DMS53 treated with DMSO at 0.1 percent for 48 hours (cell line): ENCODE results near the gene ARHGAP33.

ENCODE experiments used
- DNase-seq: peaks from one replicate; lab custom pipeline; 2025; ENCODE audit not compliant: unreplicated experiment; lab: John Stamatoyannopoulos, UW

ARHGAP33 gene

DNA sequence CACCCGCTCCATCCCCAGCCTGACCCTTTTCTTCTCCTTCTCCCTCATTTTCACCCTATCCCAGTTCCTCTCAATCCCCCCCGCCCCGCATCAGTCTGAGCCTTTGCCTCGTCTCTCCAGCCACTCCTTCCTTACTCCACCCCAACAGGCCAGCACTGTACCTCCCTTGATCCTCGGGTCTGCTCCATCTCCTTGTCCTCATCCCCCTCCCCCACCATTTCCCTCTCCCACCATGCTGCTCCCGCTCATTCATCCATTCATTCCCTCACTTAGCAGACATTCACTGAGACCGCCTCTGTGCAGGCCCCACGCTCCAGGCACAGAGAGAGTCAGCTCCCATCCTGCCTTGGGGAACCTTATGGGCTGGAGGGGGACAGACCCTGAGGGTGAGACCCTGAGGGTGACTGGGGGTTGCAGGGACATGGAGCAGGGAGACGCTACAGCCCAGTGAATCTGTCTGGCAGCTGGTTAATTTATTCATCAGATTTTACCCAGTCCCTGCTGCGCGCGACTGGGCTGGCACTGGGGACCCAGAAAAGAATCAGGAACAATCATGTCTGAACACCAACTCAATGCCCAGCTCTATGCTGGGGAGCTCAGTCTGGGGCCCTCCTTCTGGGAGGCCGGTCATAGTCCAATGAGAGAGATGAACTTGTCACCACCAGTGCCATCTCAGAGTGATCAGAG lies 881 bp downstream of the ARHGAP33 start:
- DNase-seq, result no peak

DNA sequence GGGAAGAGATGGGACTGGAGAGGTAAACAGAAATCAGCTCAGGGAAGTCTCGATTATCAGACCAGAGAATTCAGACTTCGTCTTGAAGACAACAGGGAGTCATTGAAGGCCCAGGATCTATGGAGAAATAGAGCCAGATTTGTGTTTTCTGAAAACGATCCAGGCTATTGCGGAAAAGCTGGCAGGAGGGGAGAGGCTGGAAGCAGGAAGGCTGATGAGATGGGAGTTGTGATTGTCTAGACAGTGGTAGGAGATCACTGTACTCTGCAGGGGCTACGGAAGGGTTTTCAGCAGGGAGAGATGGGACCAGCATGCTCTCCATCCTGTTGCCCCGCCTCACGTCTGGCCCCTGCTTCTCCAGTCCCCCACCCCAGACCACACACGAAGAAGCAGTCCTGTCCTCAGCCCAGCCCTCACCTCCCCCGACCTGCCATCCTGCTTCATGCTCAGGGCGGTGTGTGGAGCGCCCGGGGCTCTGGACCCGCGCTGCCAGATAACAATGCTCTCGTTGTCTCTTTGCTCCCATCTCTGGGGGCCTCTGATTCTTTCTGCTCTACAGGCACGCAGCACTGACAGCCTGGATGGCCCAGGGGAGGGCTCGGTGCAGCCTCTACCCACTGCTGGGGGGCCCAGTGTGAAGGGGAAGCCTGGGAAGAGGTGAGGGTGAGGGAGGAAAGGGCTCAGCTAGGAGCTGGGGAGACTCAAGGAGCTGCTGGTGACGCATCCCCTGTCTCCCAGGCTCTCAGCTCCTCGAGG lies 1.9 kb downstream of the ARHGAP33 start:
- DNase-seq, result no peak

DNA sequence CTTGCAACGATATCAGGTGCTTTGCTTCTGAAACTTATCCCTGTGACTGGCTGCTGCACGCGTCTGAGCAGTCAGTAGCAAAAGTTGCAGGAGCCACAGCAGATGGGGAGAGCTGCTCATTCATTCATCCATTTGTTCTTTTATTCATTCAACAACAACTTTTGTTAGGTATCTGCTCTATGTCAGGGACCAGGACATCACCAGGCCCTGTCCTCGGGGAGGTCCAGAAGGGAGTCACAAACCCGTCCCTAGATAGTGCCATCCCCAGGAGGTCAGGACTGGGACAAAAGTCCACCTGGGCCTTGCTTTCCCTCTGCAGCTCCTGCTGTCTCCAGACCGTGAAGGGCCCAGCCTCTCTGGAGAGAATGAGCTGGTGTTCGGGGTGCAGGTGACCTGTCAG lies 2.6 kb downstream of the ARHGAP33 start:
- DNase-seq, result no peak

DNA sequence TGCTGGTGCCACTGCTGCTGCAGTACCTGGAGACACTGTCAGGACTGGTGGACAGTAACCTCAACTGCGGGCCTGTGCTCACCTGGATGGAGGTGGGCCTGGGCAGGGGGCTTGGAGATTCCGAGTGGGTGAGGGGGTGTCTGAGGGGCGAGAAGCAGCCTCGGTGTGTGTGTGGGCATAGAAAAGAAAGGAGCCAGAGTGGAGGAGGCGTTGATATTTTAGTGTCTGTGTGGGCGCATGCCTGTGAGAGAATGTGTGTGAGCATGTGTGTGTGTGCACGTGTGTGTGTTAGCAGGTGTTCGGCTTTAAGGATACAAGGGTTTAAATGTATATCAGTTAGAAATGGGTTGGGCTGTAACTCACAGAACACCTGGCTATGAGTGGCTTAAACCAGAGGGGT lies 3.7 kb downstream of the ARHGAP33 start:
- DNase-seq, result no peak

DNA sequence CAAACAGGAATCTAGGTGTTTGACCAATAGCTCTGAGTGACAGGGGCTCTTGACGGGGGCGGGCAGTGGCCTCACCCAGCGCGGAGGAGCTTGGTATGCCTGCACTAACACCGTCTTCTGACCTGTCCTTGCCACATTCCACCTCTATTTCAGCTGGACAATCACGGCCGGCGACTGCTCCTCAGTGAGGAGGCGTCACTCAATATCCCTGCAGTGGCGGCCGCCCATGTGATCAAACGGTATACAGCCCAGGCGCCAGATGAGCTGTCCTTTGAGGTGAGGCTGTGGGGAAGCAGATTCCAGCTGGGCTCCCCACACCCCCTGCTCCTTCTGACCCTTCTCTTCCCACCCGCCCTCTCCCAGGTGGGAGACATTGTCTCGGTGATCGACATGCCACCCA lies 4.7 kb downstream of the ARHGAP33 start:
- no peak for DNase-seq

DNA sequence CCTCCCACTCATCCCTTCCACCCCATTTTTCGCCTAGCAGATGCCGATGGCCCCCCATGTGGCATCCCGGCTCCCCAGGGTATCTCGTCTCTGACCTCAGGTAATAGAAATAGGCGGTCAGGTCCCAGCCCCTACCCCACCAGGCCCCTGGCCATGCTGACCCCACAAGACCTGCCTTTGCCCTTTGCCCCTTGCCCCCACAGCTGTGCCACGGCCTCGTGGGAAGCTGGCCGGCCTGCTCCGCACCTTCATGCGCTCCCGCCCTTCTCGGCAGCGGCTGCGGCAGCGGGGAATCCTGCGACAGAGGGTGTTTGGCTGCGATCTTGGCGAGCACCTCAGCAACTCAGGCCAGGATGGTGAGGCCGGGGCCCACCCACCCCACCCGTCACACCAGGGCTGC lies 5.4 kb downstream of the ARHGAP33 start:
- no peak for DNase-seq

DNA sequence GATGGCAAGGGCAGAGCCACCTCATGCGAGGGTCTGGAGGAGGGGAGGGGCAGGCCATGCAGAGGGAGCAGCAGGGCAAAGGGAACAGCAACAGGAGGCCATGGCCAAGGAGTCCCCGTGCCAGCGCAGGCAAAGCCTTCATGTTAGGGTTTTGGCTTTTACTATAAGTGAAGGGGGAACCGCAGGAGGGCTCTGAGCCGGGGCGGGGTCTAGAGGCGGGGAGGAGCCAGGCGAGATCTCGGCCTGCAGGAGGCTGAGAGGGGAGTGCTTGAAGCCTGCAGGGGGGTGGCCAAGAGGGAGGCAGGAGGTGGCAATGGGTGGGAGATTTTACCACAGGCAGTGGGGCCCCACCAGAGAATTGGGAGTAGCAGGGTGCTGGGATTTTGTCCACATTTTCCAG lies 6.3 kb downstream of the ARHGAP33 start:
- no peak for DNase-seq

DNA sequence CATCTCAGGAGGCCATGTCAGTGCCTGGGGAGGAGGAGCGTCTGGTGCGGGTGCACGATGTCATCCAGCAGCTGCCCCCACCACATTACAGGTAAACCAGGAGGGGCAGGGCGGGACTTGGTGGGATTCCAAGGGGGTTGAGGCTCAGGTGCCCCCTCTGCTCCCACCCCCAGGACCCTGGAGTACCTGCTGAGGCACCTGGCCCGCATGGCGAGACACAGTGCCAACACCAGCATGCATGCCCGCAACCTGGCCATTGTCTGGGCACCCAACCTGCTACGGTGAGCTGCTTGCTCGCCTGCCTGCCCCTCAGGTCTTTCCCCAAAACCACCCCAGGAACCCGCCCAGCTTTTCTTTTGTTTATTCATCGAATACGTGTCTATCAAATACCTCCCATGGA lies 7.2 kb downstream of the ARHGAP33 start:
- no peak for DNase-seq

DNA sequence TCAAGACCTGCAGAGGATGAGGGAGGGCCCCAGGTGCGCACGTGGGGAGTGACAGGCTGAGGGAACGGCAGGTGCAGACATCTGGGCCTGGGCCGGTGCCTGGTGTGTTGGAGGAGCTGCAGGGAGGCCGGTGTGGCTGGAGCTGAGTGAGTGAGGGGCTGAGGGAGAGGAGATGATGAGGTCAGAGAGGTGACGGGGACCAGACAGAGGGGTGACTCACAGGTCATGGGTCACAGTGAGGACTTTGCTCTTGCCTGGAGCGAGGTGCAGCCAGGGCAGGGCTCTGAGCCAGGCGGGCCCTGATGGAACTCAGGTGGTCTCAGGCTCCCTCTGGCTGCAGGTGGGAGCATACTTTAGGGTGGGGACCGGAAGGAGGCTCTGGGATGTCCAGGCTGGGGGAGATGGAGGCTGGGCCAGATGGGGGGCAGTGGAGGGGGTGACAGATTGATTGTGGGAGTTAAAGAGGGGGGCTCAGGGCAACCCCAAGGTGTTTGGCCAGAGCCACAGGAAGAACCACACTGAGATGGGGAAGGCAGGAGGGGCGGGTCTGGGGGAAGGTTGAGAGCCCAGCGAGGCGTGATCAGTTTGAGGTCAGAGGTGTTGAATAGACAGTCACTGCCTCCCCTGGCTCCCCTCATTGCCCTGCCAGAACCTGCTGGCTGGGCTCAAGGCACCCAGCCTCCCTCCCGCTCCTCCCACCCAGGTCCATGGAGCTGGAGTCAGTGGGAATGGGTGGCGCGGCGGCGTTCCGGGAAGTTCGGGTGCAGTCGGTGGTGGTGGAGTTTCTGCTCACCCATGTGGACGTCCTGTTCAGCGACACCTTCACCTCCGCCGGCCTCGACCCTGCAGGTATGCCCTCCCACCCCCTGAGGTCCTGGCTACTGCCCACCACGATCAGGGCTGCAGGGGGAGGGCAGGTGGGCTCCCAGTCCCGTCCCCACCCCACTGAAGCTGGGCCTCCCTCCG lies 8.4 kb downstream of the ARHGAP33 start:
- DNase-seq, result no peak

DNA sequence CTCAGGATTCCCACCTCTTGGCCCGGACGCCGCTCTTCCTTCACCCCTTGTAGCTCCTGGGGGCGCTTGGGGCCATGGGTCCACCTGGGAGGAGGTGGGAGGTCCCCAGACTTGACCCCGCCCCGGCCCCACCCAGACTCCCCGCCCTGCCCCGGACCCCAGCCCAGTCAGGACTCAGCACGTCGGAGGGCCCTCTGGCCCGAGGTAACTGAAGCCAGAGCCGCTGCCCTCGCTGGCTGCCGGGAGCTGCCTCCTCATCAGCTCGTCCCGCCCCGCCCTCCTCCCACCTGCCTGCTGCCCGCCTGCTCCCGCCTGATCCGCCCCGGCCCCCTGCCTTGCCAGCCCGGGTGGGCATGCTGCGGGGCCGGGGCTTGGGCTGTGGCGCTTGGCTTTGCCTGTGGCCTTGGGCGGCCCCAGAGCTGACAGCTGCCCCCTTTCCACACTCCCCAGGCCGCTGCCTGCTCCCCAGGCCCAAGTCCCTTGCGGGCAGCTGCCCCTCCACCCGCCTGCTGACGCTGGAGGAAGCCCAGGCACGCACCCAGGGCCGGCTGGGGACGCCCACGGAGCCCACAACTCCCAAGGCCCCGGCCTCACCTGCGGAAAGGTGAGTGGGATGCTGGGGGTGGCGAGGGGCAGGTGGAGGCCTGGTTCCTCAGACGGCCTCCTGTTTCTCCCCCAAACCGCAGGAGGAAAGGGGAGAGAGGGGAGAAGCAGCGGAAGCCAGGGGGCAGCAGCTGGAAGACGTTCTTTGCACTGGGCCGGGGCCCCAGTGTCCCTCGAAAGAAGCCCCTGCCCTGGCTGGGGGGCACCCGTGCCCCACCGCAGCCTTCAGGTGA lies 9.4 kb downstream of the ARHGAP33 start:
- no peak for DNase-seq

DNA sequence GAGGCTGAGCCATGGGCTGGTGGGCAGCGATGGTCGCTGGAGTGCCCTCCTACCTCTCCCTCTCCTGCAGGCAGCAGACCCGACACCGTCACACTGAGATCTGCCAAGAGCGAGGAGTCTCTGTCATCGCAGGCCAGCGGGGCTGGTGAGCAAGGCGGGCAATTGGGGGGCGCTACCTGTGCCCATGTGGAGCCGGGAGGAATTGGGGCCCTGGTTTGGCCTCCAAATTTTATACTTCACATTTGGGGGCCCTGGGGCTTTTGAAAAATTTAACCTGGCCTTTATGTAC lies 9.9 kb downstream of the ARHGAP33 start:
- DNase-seq, result no peak

DNA sequence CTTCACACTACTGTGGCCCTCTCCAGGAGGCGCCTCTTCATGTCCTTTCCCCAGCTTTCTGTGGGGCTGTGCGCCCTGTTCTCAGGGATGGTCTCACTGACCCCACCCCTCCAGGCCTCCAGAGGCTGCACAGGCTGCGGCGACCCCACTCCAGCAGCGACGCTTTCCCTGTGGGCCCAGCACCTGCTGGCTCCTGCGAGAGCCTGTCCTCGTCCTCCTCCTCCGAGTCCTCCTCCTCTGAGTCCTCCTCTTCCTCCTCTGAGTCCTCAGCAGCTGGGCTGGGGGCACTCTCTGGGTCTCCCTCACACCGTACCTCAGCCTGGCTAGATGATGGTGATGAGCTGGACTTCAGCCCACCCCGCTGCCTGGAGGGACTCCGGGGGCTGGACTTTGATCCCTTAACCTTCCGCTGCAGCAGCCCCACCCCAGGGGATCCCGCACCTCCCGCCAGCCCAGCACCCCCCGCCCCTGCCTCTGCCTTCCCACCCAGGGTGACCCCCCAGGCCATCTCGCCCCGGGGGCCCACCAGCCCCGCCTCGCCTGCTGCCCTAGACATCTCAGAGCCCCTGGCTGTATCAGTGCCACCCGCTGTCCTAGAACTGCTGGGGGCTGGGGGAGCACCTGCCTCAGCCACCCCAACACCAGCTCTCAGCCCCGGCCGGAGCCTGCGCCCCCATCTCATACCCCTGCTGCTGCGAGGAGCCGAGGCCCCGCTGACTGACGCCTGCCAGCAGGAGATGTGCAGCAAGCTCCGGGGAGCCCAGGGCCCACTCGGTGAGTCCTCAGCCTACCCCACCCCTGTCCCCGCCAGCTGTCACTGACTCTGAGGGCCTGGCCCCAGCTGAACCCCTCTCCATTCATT lies 11.2 kb downstream of the ARHGAP33 start:
- DNase-seq, result no peak

DNA sequence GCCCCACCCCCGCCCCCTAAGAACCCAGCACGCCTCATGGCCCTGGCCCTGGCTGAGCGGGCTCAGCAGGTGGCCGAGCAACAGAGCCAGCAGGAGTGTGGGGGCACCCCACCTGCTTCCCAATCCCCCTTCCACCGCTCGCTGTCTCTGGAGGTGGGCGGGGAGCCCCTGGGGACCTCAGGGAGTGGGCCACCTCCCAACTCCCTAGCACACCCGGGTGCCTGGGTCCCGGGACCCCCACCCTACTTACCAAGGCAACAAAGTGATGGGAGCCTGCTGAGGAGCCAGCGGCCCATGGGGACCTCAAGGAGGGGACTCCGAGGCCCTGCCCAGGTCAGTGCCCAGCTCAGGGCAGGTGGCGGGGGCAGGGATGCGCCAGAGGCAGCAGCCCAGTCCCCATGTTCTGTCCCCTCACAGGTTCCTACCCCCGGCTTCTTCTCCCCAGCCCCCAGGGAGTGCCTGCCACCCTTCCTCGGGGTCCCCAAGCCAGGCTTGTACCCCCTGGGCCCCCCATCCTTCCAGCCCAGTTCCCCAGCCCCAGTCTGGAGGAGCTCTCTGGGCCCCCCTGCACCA lies 11.9 kb downstream of the ARHGAP33 start:
- no peak for DNase-seq

DNA sequence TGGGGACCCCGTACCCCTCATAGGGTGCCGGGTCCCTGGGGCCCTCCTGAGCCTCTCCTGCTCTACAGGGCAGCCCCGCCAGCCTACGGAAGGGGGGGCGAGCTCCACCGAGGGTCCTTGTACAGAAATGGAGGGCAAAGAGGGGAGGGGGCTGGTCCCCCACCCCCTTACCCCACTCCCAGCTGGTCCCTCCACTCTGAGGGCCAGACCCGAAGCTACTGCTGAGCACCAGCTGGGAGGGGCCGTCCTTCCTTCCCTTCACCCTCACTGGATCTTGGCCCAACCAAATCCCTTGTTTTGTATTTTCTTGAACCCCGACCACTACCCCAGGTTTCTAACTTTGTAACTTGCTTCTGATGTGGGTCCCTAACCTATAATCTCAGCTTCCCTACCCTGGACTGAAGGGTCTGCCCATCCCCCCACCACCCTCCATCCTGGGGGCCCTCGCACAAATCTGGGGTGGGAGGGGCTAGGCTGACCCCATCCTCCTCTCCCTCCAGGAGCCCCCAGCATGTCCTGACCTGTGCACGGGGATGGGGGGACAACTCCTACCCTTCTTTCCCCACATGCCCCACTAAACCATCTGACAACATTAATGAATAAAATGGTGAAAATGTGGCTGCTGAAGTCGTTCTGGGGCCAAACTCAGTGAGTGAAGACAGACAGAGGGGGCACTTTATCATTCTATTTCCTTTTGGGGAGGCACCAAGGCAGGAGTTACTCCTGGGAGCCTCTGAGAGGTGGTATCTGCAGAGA lies 13.0 kb downstream of the ARHGAP33 start:
- no peak for DNase-seq

DNA sequence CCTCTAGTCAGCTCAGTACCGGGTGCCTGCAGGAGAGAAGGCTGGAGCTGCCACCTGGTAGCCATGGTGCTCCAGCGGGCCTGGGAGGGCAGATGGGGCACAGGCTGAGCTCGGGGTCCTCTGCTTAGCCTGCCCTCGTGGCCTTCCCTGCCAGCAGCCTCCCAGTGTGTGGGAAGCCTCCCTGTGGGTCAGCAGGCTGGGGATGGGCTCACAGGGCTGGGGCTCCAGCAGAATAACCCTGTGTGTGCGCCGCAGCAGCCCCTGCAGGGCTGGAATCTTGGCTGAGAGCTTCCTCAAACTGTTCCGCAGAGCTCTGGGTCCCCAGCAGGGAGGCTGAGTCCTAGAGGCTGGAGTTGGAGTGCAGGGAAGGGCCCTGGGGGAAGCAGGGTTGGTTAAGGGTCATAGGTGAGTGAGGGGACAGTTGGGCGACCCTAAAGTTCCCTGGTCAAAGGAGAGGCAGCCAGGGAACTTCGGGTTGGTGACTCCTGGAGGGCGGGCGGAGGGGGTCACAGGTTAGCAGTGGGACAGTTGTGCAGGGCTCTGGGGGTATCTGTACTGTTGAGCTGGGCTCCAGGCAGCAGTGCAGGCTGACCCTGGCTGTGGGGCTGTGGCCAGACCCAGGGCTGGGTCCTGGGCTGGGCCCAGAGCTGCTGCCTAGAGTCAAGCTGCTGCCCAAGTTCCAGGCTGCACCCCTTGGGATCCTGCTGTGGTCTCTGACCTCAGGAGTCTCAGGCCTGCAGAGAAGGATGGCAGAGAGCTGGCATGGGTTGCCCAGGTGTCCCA lies 14.0 kb downstream of the ARHGAP33 start:
- no peak for DNase-seq

DNA sequence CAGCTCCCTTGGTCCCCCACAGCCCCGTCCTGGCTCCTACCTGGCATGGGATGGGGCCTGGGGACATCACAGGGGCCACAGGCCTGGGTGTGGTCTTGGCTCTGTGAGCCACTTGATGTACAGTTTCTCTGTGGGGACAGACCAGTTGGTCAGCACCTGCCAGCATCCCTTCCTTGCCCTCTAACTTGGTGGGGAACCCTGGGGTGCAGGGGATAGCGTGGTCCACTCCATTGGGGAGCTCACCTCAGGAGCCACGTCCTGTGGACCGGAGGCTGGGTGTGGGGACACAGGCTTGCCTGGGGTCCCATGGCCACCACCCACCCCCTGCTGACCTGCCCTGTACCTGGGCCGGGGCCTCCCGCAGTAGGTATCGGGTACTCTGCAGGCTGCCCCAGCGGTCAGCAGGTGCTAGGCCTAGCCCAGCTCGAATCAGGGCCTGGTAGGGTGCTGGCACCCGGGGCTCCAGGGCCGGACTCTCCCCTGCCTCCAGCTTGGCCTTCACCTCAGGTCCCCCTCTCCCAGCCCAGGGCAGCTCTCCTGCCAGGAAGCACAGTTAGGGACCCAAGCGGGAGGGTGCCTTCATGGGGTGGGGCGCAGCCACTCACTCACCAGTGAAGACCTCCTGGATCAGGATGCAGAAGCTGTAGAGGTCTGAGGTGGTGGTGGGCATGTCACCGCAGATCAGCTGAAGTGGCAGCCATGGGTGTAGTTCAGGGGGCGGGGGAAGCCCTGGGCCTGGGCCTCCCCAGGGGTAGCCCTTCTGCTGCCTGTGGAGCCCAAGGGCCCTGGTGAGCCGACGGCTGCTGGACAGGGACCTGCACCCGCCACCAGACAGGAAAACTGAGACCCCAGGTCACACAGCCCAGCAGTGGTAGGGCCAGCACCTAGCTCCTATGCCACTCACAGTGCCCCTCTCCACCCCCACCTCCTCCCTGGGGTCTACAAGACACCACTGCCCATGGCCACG lies 14.9 kb downstream of the ARHGAP33 start:
- no peak for DNase-seq
